Gastrocnemius medialis (tissue), 4 donors: Measurements from ENCODE around the gene TGM5.
"Not testable (repeated sequence)": the region's sequence is repeated elsewhere in the genome, so short reads cannot be mapped to it uniquely, and the experiment has no call there.

ENCODE experiments used
- POLR2A ChIP-seq, 2 donors: fragments of 450-650 bp; IDR thresholded peaks; one replicate each; pipeline ENCODE4 v1.6.1; 2017; ENCODE audit warnings: antibody characterized with exemption in 2 of 2, mild to moderate bottlenecking in 2 of 2, moderate library complexity in 2 of 2
- TF ChIP-seq, protein P1 (sequence below), 5 experiments: fragments of 450-650 bp in 3 of 5; fragments of 200-600 bp in 2 of 5; sonication (generic) in 2 of 5; IDR thresholded peaks in 4 of 5; conservative IDR thresholded peaks in 1 of 5; 1 replicate in 4 of 5; 2 replicates in 1 of 5; pipeline ENCODE4 v1.5.1; 2016 to 2019; ENCODE audit warnings: antibody characterized with exemption in 5 of 5, mild to moderate bottlenecking in 3 of 5, moderate library complexity in 3 of 5

GRCh38 chr15:43225950-43226255 is 40.8 kb downstream of the TGM5 start:
- TF ChIP-seq POLR2A (IDR thresholded peaks at IDR 0.05), result not testable (repeated sequence)
- TF ChIP-seq, protein P1, sequence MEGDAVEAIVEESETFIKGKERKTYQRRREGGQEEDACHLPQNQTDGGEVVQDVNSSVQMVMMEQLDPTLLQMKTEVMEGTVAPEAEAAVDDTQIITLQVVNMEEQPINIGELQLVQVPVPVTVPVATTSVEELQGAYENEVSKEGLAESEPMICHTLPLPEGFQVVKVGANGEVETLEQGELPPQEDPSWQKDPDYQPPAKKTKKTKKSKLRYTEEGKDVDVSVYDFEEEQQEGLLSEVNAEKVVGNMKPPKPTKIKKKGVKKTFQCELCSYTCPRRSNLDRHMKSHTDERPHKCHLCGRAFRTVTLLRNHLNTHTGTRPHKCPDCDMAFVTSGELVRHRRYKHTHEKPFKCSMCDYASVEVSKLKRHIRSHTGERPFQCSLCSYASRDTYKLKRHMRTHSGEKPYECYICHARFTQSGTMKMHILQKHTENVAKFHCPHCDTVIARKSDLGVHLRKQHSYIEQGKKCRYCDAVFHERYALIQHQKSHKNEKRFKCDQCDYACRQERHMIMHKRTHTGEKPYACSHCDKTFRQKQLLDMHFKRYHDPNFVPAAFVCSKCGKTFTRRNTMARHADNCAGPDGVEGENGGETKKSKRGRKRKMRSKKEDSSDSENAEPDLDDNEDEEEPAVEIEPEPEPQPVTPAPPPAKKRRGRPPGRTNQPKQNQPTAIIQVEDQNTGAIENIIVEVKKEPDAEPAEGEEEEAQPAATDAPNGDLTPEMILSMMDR (IDR thresholded peaks at IDR 0.05 in 4 of 5, conservative IDR thresholded peaks at IDR 0.05 in 1 of 5), result not testable (repeated sequence)
